Endothelial cell of umbilical vein (primary cell): Measurements from ENCODE around the gene TTC27. TPM values are rescaled to one million over a fixed set of nuclear protein-coding genes. Genes with fewer than 3 reads are reported as not detected.

Source experiments
- BruUV-seq: library from RNA; stranded (reverse); fragments of 400-500 nt; replicated peaks from 2 replicates; lab custom pipeline; 2021; lab: Mats Ljungman, UMichigan
- CTCF ChIA-PET: fragments of 300-600, 350-600 bp; sonication (Branson Sonifier 250); formaldehyde crosslinking; loops from one replicate; lab custom pipeline; 2021; ENCODE audit warnings: antibody characterized with exemption, inconsistent platforms; lab: Charles Lee
- POLR2A ChIA-PET: fragments of 300-600, 350-600 bp; sonication (Branson Sonifier 250); formaldehyde crosslinking; loops from one replicate; lab custom pipeline; 2021; ENCODE audit warnings: antibody characterized with exemption, inconsistent platforms; lab: Charles Lee
- DNase-seq: peaks from one replicate; pipeline ENCODE4 v3.0.0-alpha.2; 2011; ENCODE audit warnings: low read depth, low spot score
- FAIRE-seq: peaks from 2 replicates; lab custom pipeline; 2011; peaks lifted over from hg19 to GRCh38; lab: Jason Lieb, UNC
- H2AFZ ChIP-seq: 2 replicates; pipeline ENCODE4 v1.6.0; 2012; ENCODE audit warnings: low read depth, low read length, control low read depth, inconsistent platforms
- H3K27ac ChIP-seq: 2 replicates; pipeline ENCODE4 v1.5.1; 2011; ENCODE audit warnings: low read depth, mild to moderate bottlenecking, control low read depth, low read length, moderate library complexity; ENCODE audit not compliant: insufficient read depth
- H3K27me3 ChIP-seq, 2 experiments: 2 replicates each; pipeline versions ENCODE4 v1.6.0 to v1.6.1; 2011; ENCODE audit warnings: low read length in 2 of 2, mixed read lengths in 1 of 2; ENCODE audit not compliant: control insufficient read depth in 2 of 2, insufficient read depth in 2 of 2
- H3K36me3 ChIP-seq, 2 experiments: 2 replicates in 1 of 2; 3 replicates in 1 of 2; pipeline ENCODE4 v1.5.1; 2011; ENCODE audit warnings: low read length in 2 of 2, mild to moderate bottlenecking in 1 of 2, moderate library complexity in 1 of 2; ENCODE audit not compliant: control insufficient read depth in 2 of 2, insufficient read depth in 2 of 2; ENCODE audit errors: extremely low read depth in 1 of 2
- H3K4me1 ChIP-seq: 3 replicates; pipeline ENCODE4 v1.5.1; 2011; ENCODE audit warnings: mild to moderate bottlenecking, low read length; ENCODE audit not compliant: control insufficient read depth, insufficient read depth; ENCODE audit errors: extremely low read depth
- H3K4me2 ChIP-seq: 2 replicates; pipeline ENCODE4 v1.6.1; 2011; ENCODE audit warnings: low read length, control low read depth, mixed read lengths; ENCODE audit not compliant: insufficient read depth
- H3K4me3 ChIP-seq, 3 experiments: fragments of 200-600 bp in 1 of 3; sonication (generic), shearing (Covaris generic) in 1 of 3; replicated peaks in 1 of 3; 2 replicates each; pipeline ENCODE4 v1.5.1; 2011 to 2016; ENCODE audit warnings: control low read depth in 3 of 3, low read length in 3 of 3, mild to moderate bottlenecking in 2 of 3, inconsistent platforms in 1 of 3, low read depth in 1 of 3, moderate library complexity in 1 of 3; ENCODE audit not compliant: insufficient read depth in 1 of 3
- H3K79me2 ChIP-seq: 2 replicates; pipeline ENCODE4 v1.6.0; 2012; ENCODE audit warnings: low read length, inconsistent platforms; ENCODE audit not compliant: control insufficient read depth, insufficient read depth
- H3K9ac ChIP-seq: replicated peaks from 2 replicates; pipeline ENCODE3; 2011; ENCODE audit warnings: low read length, control low read depth; ENCODE audit not compliant: insufficient read depth; ENCODE audit errors: extremely low read depth
- H3K9me1 ChIP-seq: replicated peaks from 3 replicates; pipeline ENCODE4 v1.6.0; 2011; ENCODE audit warnings: mild to moderate bottlenecking, low read length; ENCODE audit not compliant: control insufficient read depth, insufficient read depth; ENCODE audit errors: extremely low read depth
- H3K9me3 ChIP-seq: replicated peaks from 2 replicates; pipeline ENCODE4 v1.5.1; 2012; ENCODE audit warnings: low read length, inconsistent platforms; ENCODE audit not compliant: control insufficient read depth, insufficient read depth
- H4K20me1 ChIP-seq: replicated peaks from 2 replicates; pipeline ENCODE3; 2011; ENCODE audit warnings: mild to moderate bottlenecking, low read length; ENCODE audit not compliant: control insufficient read depth, insufficient read depth; ENCODE audit errors: extremely low read depth
- EZH2 ChIP-seq: IDR thresholded peaks from 2 replicates; pipeline ENCODE4 v1.6.1; 2012; ENCODE audit warnings: borderline replicate concordance, low read depth, mild to moderate bottlenecking, moderate library complexity, low read length, inconsistent platforms; ENCODE audit not compliant: severe bottlenecking
- FOS ChIP-seq: IDR thresholded peaks from 2 replicates; pipeline ENCODE4 v1.6.1; 2011; ENCODE audit warnings: mild to moderate bottlenecking, low read length, moderate library complexity, borderline replicate concordance; ENCODE audit not compliant: insufficient read depth
- GATA2 ChIP-seq: IDR thresholded peaks from 2 replicates; pipeline ENCODE4 v1.7.0; 2011; ENCODE audit warnings: low read depth, mild to moderate bottlenecking, moderate library complexity, mixed read lengths, low read length; ENCODE audit not compliant: insufficient read length, insufficient read depth
- JUN ChIP-seq: IDR thresholded peaks from 2 replicates; pipeline ENCODE4 v1.6.1; 2011; ENCODE audit warnings: borderline replicate concordance, low read depth; ENCODE audit not compliant: insufficient read length, insufficient read depth
- MAX ChIP-seq: IDR thresholded peaks from 2 replicates; pipeline ENCODE4 v1.6.1; 2011; ENCODE audit not compliant: insufficient read depth, insufficient read length
- MYC ChIP-seq: IDR thresholded peaks from one replicate; pipeline ENCODE4 v1.6.1; 2011; ENCODE audit warnings: mild to moderate bottlenecking, low read depth, low read length
- POLR2A ChIP-seq: IDR thresholded peaks from 2 replicates; pipeline ENCODE4 v1.6.1; 2012; ENCODE audit warnings: low read depth, mild to moderate bottlenecking, control low read depth, low read length
- POLR2AphosphoS5 ChIP-seq: IDR thresholded peaks from 2 replicates; pipeline ENCODE4 v1.6.1; 2012; ENCODE audit warnings: low read depth, mild to moderate bottlenecking, control low read depth, low read length, moderate library complexity; ENCODE audit not compliant: insufficient read depth
- dilution Hi-C: fragments of 300-500 bp; cut with MboI; formaldehyde crosslinking; loops from one replicate; pipeline ENCODE4 v1.15.0; 2019; ENCODE audit warnings: low sequenced_read_pairs; ENCODE audit not compliant: extremely low pct_ligation_motif_present
- intact Hi-C: fragments of 100-400 bp; cut with micrococcal nuclease; formaldehyde crosslinking; loops from one replicate; pipeline ENCODE4 v1.10.0; 2022
- polyA plus RNA-seq, 4 experiments: library from polyadenylated mRNA; depleted of rRNA in 3 of 4; stranded (reverse) in 3 of 4; unstranded in 1 of 4; fragments of >200 nt; gene quantifications; 2 replicates each; pipeline versions ENCODE4 v1.2.1 to v1.2.3, GENCODE V29; 2011 to 2012; ENCODE audit warnings: missing spikeins in 1 of 4
- total RNA-seq: library from RNA; stranded (reverse); gene quantifications from 2 replicates; pipeline ENCODE4 v1.2.3, GENCODE V29; 2021
- TF ChIP-seq, protein P1 (sequence below), 2 donors: IDR thresholded peaks; 1 replicate in 1 of 2; 2 replicates in 1 of 2; pipeline ENCODE4 v1.5.1; 2011; ENCODE audit warnings: low read length in 2 of 2, mild to moderate bottlenecking in 2 of 2, moderate library complexity in 2 of 2, control low read depth in 1 of 2, inconsistent platforms in 1 of 2, low read depth in 1 of 2; ENCODE audit not compliant: insufficient read depth in 1 of 2; ENCODE audit errors: extremely low read depth in 1 of 2

TTC27 gene
- total and polyA plus RNA-seq, 2 donors (not counting 3 experiments of a cell fraction or from before 2014, with no cell fraction given): 16.3 to 20.1 TPM

GRCh38 chr2:32860385-32860784, 232.5 kb downstream of the TTC27 start:
- dilution Hi-C loops (no loop called here), intact Hi-C loops (no loop called here)
- no TSS peak for BruUV-seq
- POLR2A ChIA-PET: no interaction called here
- no peak overlapping the region for H3K9ac ChIP-seq
- TF ChIP-seq MAX: no peak
- TF ChIP-seq, protein P1, sequence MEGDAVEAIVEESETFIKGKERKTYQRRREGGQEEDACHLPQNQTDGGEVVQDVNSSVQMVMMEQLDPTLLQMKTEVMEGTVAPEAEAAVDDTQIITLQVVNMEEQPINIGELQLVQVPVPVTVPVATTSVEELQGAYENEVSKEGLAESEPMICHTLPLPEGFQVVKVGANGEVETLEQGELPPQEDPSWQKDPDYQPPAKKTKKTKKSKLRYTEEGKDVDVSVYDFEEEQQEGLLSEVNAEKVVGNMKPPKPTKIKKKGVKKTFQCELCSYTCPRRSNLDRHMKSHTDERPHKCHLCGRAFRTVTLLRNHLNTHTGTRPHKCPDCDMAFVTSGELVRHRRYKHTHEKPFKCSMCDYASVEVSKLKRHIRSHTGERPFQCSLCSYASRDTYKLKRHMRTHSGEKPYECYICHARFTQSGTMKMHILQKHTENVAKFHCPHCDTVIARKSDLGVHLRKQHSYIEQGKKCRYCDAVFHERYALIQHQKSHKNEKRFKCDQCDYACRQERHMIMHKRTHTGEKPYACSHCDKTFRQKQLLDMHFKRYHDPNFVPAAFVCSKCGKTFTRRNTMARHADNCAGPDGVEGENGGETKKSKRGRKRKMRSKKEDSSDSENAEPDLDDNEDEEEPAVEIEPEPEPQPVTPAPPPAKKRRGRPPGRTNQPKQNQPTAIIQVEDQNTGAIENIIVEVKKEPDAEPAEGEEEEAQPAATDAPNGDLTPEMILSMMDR (IDR thresholded peaks at IDR 0.05; ENCODE audit: extremely low read depth in 1 of 2, insufficient read depth in 1 of 2, low read depth in 1 of 2, low read length in 2 of 2): no peak
- no peak for TF ChIP-seq POLR2AphosphoS5
- no peak for TF ChIP-seq JUN
- no peak for TF ChIP-seq GATA2
- no peak for TF ChIP-seq MYC
- TF ChIP-seq POLR2A: no peak
- TF ChIP-seq FOS: no peak
- no peak for TF ChIP-seq EZH2
- no peaks in the 10 kb centered on the region for H3K27me3 ChIP-seq
- peaks cover 11% of the 10 kb centered on the region for H3K4me1 ChIP-seq
- no peak overlapping the region for H3K27ac ChIP-seq
- DNase-seq: no peak
- no peaks in the 10 kb centered on the region for H3K36me3 ChIP-seq
- no peaks in the 10 kb centered on the region for H3K9me1 ChIP-seq
- H3K79me2 ChIP-seq: no peaks in the 10 kb centered on the region
- H4K20me1 ChIP-seq: no peaks in the 10 kb centered on the region
- CTCF ChIA-PET: no interaction called here
- H2AFZ ChIP-seq: no peak overlapping the region
- H3K9me3 ChIP-seq: no peaks in the 10 kb centered on the region
- H3K4me2 ChIP-seq: no peak overlapping the region
- H3K4me3 ChIP-seq: no peak overlapping the region
- no peak for FAIRE-seq
